ENCODE data around the gene APLP2.

GRCh38 chr11:130102301-130103249, 32.9 kb downstream of the APLP2 start:
- TF ChIP-seq FOXM1 (IDR thresholded peaks at IDR 0.05; ENCODE audit: borderline replicate concordance, low read depth): no peak
- no peak for TF ChIP-seq RAD21 (IDR thresholded peaks at IDR 0.05; ENCODE audit: low read depth)

All from Ishikawa (cell line).